NCI-H2227 (cell line): ENCODE results near the gene CRACDL.
"Not testable (repeated sequence)": the region's sequence is repeated elsewhere in the genome, so short reads cannot be mapped to it uniquely, and the experiment has no call there.

ENCODE experiments used
- DNase-seq: peaks from one replicate; lab custom pipeline; 2025; ENCODE audit not compliant: unreplicated experiment; lab: John Stamatoyannopoulos, UW

CRACDL gene

GRCh38 chr2:98759338-98759737 is 176.7 kb downstream of the CRACDL start:
- DNase-seq, result no peak

DNA sequence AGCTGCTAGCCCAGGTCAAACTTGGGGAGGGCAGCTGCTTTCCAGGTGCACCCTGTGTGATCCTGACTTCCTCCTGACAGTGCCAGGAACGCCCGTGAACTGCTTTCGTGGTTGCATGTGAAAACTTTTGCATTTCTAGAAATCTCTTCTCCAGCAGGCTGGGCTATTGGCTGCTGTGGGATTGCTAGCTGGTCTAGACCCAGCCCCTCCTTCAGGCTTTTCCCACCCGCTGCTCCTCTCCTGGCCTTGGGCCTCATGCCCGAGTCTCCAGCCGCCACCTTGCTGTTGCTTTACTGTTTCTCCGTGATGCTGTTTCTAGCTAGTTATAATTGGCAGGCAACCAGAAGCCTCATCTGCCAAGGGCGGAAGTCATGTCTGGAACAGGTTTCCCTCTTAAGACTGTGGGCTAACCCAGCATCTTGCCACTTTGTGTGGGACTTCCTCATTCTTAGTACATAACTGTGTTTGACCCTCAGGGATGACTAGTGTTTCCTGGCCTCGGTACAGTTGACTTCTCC is 178.1 kb downstream of the CRACDL start:
- no peak for DNase-seq

DNA sequence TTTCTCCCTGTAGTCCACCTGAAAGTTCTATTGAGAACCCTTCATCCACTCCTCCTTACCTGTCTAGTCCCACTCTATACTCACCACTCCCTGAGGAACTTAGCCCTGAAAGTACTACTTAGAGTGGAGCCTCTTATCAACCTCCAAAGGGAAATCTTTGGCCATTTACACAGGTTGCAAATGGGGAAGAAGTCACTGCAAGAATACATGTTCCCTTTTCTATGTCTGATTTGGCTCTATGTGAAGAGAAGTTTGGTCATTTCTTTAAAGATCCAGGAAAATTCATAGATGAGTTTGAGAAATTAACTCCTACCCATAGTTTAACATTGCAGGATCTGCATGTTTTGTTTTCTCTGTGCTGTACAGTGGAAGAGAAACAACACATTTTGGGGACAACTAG is 182.2 kb downstream of the CRACDL start:
- no peak for DNase-seq

DNA sequence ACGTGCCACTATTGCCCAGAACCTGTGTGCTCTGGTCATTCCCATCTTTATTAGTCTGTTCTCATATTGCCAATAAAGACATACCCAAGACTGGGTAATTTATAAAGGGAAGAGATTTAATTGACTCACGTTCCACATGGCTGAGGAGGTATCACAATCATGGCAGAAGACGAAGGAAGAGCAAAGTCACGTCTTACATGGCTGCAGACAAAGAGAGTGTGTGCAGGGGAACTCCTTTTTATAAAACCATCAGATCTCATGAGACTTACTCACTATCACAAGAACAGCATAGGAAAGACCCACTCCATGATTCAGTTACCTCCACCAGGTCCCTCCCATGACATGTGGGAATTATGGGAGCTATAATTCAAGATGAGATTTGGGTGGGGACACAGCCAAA is 183.3 kb downstream of the CRACDL start:
- not testable (repeated sequence) for DNase-seq

DNA sequence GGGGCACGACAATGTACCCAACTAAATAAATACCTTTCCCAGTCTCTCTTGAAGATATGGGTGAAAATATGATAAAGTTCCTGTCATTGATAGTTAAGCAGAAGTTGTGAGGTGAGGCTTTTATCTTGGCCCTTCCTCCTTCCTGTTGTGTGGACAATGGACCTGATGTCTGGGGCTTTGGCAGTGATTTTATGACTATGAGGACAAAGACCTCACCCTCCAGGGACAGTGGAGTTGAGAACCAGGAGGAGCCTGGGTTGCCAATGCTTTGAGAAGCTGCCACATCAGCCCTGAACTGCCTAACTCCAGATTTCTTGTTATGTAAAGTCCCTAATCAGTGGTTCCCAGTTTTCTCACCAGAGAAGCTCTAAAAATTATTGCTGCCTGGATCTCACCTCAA is 184.3 kb downstream of the CRACDL start:
- DNase-seq, result no peak

DNA sequence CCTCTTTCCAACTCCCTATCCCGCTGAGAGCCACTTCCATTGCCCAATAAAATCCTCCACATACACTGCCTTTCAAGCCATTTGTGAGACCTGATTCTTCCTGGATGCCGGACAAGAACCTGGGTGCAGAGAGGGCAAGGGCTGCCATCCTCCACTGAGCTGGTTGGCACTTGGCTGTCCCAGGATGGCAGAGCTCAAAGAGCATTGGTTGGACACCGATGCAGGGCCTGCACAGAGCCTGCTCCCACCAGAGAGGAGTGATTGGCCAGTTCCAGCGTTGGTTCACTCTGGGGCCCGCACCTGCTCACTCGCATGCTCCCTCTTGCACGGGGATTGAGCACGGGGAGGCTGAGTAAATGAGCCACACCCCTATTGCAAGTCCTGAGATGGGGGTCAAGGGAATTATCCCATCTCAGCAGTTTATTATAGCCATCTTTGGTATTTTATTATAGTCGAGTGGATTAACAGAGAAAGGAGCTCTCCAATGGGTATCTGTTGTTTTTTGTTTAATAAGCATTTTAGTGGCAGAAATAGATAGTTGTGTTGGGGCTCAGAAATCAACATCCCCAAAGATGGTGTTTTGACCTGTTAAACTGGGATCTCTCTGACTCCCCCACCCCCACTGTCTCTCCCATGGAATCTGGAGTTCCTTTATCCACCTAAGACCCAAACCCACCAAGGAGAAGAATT is 185.3 kb downstream of the CRACDL start:
- no peak for DNase-seq

DNA sequence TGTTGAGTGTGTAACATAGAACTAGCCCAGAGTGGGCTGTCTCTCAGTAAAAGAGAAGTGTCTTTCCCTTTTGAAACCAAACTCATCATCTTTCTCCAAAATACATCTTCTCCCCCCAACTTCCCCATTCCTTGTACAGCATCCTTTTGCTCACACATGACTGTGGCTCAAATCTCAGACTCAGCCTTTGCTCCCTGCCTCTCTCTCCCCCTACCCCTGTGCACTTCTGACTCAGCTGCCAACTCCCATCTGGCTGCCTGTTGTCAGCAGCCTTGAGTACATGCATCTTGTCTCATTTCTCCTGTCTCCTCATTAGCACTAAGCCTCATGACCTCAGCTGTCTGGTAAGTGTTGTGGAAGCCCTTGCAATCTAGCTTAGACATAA is 187.0 kb downstream of the CRACDL start:
- no peak for DNase-seq

GRCh38 chr2:98748292-98749065 is 187.5 kb downstream of the CRACDL start:
- no peak for DNase-seq

DNA sequence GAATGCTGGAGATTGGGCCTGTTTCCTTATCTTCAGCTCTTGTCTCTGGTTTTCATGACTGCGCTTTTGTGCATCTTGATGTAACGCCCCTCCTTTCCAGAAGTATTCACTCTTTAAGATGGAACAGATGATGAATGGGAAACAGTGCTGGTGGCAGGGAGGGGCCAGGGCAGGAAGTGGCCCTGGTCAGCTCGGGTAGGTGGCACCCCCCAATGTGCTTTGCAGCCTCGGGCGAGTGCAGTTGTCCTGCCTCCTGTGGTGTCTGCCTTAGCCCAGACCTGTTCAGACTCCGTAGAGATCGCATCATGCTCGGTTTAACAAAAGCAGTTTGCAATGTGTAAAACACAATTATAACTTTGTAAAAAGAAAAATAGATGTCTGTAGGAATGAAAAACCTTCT is 188.1 kb downstream of the CRACDL start:
- DNase-seq, result no peak

DNA sequence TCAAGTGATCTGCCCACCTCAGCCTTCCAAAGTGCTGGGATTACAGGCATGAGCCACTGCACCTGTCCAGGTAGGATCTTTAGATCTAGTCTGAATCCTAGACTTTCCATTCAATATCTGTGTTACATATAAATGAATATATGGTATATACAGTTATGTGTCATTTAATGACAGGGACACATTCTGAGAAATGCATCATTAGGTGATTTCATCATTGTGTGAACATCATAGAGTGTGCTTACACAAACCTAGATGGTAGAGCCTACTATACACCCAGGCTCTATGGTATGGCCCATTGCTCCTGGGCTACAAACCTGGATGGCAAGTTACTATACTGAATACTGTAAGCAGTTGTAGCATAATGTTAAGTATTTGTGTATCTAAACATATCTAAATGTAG is 189.6 kb downstream of the CRACDL start:
- no peak for DNase-seq

- no peak for DNase-seq
Observed at GRCh38 chr2:98744595-98744994, 191.4 kb downstream of the CRACDL start.
